NK-92 (cell line): ENCODE measurements around the gene PDK2.

Source experiments
- DNase-seq: peaks from one replicate; lab custom pipeline; 2025; ENCODE audit not compliant: unreplicated experiment; lab: John Stamatoyannopoulos, UW

PDK2 gene

GRCh38 chr17:50148226-50149090 is 53.3 kb downstream of the PDK2 start:
- no peak for DNase-seq

GRCh38 chr17:50149091-50149416 is 53.9 kb downstream of the PDK2 start:
- DNase-seq: no peak

GRCh38 chr17:50149417-50150353 is 54.5 kb downstream of the PDK2 start:
- no peak for DNase-seq

GRCh38 chr17:50150354-50151040 is 55.3 kb downstream of the PDK2 start, which contains the start of gene PPP1R9B:
PPP1R9B (minus strand) TSS chr17:50150677; CDS start chr17:50150513, 164 bp downstream.
- no peak for DNase-seq

- no peak for DNase-seq
These were observed 56.1 kb downstream of the PDK2 start for GRCh38 chr17:50151041-50151936.

- no peak for DNase-seq
These were observed 56.9 kb downstream of the PDK2 start for GRCh38 chr17:50151937-50152547.

GRCh38 chr17:50152736-50153135 is 57.6 kb downstream of the PDK2 start:
- DNase-seq: no peak

- DNase-seq: no peak
These were observed 58.8 kb downstream of the PDK2 start for GRCh38 chr17:50153650-50154575.

- no peak for DNase-seq
These were observed 59.5 kb downstream of the PDK2 start for GRCh38 chr17:50154604-50155003.

- no peak for DNase-seq
These were observed 60.1 kb downstream of the PDK2 start for GRCh38 chr17:50155115-50155819.

- no peak for DNase-seq
These were observed 62.7 kb downstream of the PDK2 start for GRCh38 chr17:50157891-50158290.

- peak; percentile 64 for DNase-seq
These were observed 66.1 kb downstream of the PDK2 start for GRCh38 chr17:50161023-50161910.
